Heart right ventricle (tissue), 16 donors: ENCODE measurements around the gene PARP16. TPM values are rescaled to one million over a fixed set of nuclear protein-coding genes. Genes with fewer than 3 reads are reported as not detected.

ENCODE experiments used
- ATAC-seq, 8 donors: fragments of 200-7000 bp; cut with Tn5 transposase; one replicate each; pipeline ENCODE4 v1.9.1; 2020; ENCODE audit warnings: mild to moderate bottlenecking in 8 of 8, moderate library complexity in 8 of 8, moderate number of reproducible peaks in 1 of 8
- DNase-seq, 2 donors: peaks; one replicate each; pipeline ENCODE4 v3.0.0-alpha.2; 2020
- H3K27ac ChIP-seq, 10 donors: fragments of 200-600 bp; sonication (generic) in 2 of 10; one replicate each; pipeline versions ENCODE4 v1.5.0 to v1.8.0; 2020 to 2022; ENCODE audit warnings: mild to moderate bottlenecking in 3 of 10
- H3K27me3 ChIP-seq, 7 donors: fragments of 200-600 bp; one replicate each; pipeline ENCODE4 v1.8.0; 2021 to 2022; ENCODE audit warnings: mild to moderate bottlenecking in 2 of 7
- H3K36me3 ChIP-seq, 9 donors: fragments of 200-600 bp; sonication (generic) in 1 of 9; one replicate each; pipeline versions ENCODE4 v1.5.0 to v1.8.0; 2020 to 2022; ENCODE audit warnings: mild to moderate bottlenecking in 2 of 9
- H3K4me1 ChIP-seq, 9 donors: fragments of 200-600 bp; sonication (generic) in 1 of 9; one replicate each; pipeline versions ENCODE4 v1.5.0 to v1.8.0; 2020 to 2022; ENCODE audit warnings: mild to moderate bottlenecking in 4 of 9
- H3K4me3 ChIP-seq, 10 donors: fragments of 200-600 bp; sonication (generic) in 2 of 10; one replicate each; pipeline versions ENCODE4 v1.5.0 to v1.8.0; 2020 to 2022; ENCODE audit warnings: mild to moderate bottlenecking in 7 of 10, moderate library complexity in 2 of 10
- H3K9me3 ChIP-seq, 11 donors: fragments of 200-600 bp in 10 of 11; sonication (generic) in 2 of 11; one replicate each; pipeline versions ENCODE4 v1.5.0 to v1.8.0; 2013 to 2022; ENCODE audit warnings: mild to moderate bottlenecking in 2 of 11, control low read depth in 1 of 11, moderate library complexity in 1 of 11
- CTCF ChIP-seq, 9 donors: fragments of 200-600 bp; sonication (generic) in 2 of 9; IDR thresholded peaks; one replicate each; pipeline versions ENCODE4 v1.5.0 to v1.8.0; 2021 to 2022; ENCODE audit warnings: antibody characterized with exemption in 9 of 9, mild to moderate bottlenecking in 5 of 9, moderate library complexity in 1 of 9
- WGBS, 2 donors: extraction: QIAGEN DNeasy Blood & Tissue Kit; methylation state at CpG; one replicate each; pipeline ENCODE4 v1.1.7; 2013; ENCODE audit warnings: inconsistent platforms in 1 of 2; 5-methylcytosine and 5-hydroxymethylcytosine counted together
- intact Hi-C, 10 donors: fragments of 100-400 bp; cut with DNase I; formaldehyde crosslinking; loops; one replicate each; pipeline versions ENCODE4 v1.11.1 to v1.14.2; 2022
- polyA plus RNA-seq, 2 donors: library from polyadenylated mRNA; stranded (reverse); fragments of 200-250 nt; gene quantifications; one replicate each; pipeline ENCODE4 v1.2.3, GENCODE V29; 2013
- total RNA-seq, 10 donors: library from RNA; stranded (reverse); fragmentation: NEBNext Ultra II Directional in 3 of 10; extraction: Animal tissue kit (Norgen Biotek cat#: 25700) in 3 of 10; gene quantifications; one replicate each; pipeline versions ENCODE4 v1.2.1 to v1.2.4, GENCODE V29; 2021 to 2023
- donor health status: Arrhythmogenic right ventricular cardiomyopathy.
- donor health status: ischemic (EF 13 %, LVEDD 7.1; RV severe dilation, severe dysfunction).
- donor health status: healthy with polysubstance abuse.
- donor health status: DM: no; HTN: yes; CAD: no.
- donor health status: DM: no; HTN: no; CAD: no.
- donor health status: ischemic (EF 25% LVEDD 6.9; RV normal size, moderate dysfunction).
- donor health status: ischemic (EF 25% LVEDD 5.7; RV mildly dilated, moderate dysfunction).
- donor health status: healthy.
- donor health status: DM: yes; HTN: yes; CAD: no.
- donor health status: Ischemic cardiomyopathy.
- donor health status: ischemic (EF 35%, LVEDD 5.7; RV mildly dilated, moderate dysfunction).
- donor health status: nonischemic (EF 11% LVEDD 7.7; RV severe dilation, severe dysfunction).
- donor health status: DM: yes; HTN: yes; CAD: no.
- donor health status: PGD.
- donor health status: ischemic (EF 29% LVEDD 5.4; RV normal size, mild dysfunction).
- donor health status: nonischemic (EF 23%, LVEDD 6.1; RV moderate dilation, normal function).

The PARP16 gene
- total and polyA plus RNA-seq, 12 donors = 3.1 to 5.2 (median 4.7) TPM

- Histone ChIP-seq H3K4me1 (peaks cover 0 to 9% (median 5%) of the 10 kb centered on the region in 9 donors), H3K4me3 (no peak overlapping the region), H3K27ac (no peak overlapping the region), H3K9me3 (no peaks in the 10 kb centered on the region), H3K36me3 (no peaks in the 10 kb centered on the region), H3K27me3 (peaks cover 0 to 3% (median 0%) of the 10 kb centered on the region in 7 donors)
- no peak for ATAC-seq
- TF ChIP-seq CTCF (IDR thresholded peaks at IDR 0.05) = no peak
- intact Hi-C loops = no loop called here
- WGBS, 2 donors = 94% methylated on average over 22 of the region's 22 CpGs
- no peak for DNase-seq
These were observed 44.4 kb upstream of the PARP16 start for GRCh38 chr15:65330934-65331645.

- no peak for ATAC-seq
- no peaks in the 10 kb centered on the region for H3K9me3 ChIP-seq
These were observed 43.5 kb upstream of the PARP16 start for GRCh38 chr15:65329984-65330735.

GRCh38 chr15:65329288-65329983 lies 42.8 kb upstream of the PARP16 start:
- ATAC-seq (no peak), DNase-seq (no peak)
- no peak for TF ChIP-seq CTCF (IDR thresholded peaks at IDR 0.05)
- intact Hi-C loops = loop anchor here in 2 of 10 donors (5.0 kb wide), 1 partner anchor 38 kb away; no protein-coding TSS in a partner anchor
- Histone ChIP-seq H3K27ac (no peak overlapping the region), H3K9me3 (no peaks in the 10 kb centered on the region), H3K36me3 (no peaks in the 10 kb centered on the region), H3K4me3 (no peak overlapping the region), H3K4me1 (peaks cover 0 to 11% (median 6%) of the 10 kb centered on the region in 9 donors), H3K27me3 (no peaks in the 10 kb centered on the region)
- WGBS, 2 donors = 94 to 96% methylated on average over 21 of the region's 21 CpGs

More at GRCh38 chr15:65329984-65330735, 43.5 kb upstream of the PARP16 start:
- H3K36me3 ChIP-seq = no peaks in the 10 kb centered on the region
- no peaks in the 10 kb centered on the region for H3K27me3 ChIP-seq
- DNase-seq = no peak
- peaks cover 0 to 11% (median 6%) of the 10 kb centered on the region in 9 donors for H3K4me1 ChIP-seq
- TF ChIP-seq CTCF (IDR thresholded peaks at IDR 0.05) = no peak
- H3K27ac ChIP-seq = no peak overlapping the region
- H3K4me3 ChIP-seq = no peak overlapping the region
- WGBS, 2 donors = 94 to 96% methylated on average over 18 of the region's 18 CpGs
- intact Hi-C loops = loop anchor here in 2 of 10 donors (5.0 kb wide), 1 partner anchor 37 kb away; no protein-coding TSS in a partner anchor
